ENCODE results near the gene STUM.

The STUM gene

DNA sequence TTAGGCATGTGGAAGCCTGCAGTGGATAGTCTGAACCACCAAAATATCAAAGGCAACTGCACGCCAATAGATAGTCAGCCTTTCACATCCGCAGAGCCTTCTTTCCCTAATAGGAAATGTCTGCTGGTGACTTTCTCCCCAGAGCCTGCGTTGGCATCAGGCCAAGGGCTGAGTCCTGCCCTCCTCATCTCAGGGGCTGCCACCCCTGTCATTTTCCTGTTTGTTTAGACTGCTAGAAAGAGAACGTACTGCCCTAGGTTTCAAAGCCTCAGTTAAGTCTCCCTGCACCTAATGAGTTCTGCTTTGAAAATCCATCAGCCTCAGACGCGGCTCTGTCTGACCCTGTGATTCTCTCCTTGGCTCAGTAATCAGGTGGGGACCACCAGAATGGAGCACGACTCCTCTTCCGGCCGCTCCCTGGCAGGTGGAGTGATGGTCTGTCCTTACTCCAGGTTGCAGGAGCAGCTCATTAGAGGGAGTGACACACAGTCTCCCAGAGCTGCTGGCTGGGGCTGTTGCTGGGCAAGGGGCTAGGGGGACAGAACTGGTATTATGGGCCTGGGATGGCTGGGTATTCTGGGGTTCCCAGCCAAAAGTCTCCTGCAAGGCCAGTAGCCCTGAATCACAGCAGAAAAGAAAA lies 27.3 kb downstream of the STUM start:
- no peaks in the 10 kb centered on the region for H3K36me3 ChIP-seq (ENCODE audit: insufficient read depth, low read length)
- peaks cover 8% of the 10 kb centered on the region; the same call in 1 of the 2 replicates for H3K4me1 ChIP-seq (ENCODE audit: insufficient read depth, low read length)
- H3K9ac ChIP-seq (ENCODE audit: low read depth, low read length): no peak overlapping the region
- no peaks in the 10 kb centered on the region for H3K9me3 ChIP-seq (ENCODE audit: control insufficient read depth, insufficient read depth, low read length)

DNA sequence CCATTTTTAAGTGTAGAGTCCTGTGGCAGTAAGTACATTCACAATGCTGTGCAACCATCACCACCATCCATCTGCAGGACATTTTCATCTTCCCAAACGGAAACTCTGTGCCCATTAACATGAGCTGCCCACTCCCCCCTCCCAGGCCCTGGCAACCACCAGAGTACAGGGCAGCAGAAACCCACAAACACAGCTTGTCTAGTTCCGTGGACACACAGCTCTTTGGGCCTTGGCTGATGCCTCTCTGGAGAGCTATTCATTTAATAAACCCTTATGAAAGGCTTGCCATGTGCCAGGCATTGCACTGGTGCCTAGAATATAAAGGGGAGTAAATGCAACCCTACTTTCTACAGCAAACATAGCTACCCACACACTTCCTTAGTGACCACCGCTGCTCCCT lies 28.0 kb downstream of the STUM start:
- Histone ChIP-seq H3K9me3 (ENCODE audit: control insufficient read depth, insufficient read depth, low read length) (no peaks in the 10 kb centered on the region), H3K9ac (ENCODE audit: low read depth, low read length) (no peak overlapping the region), H3K4me1 (ENCODE audit: insufficient read depth, low read length) (peaks cover 8% of the 10 kb centered on the region; the same call in 1 of the 2 replicates), H3K36me3 (ENCODE audit: insufficient read depth, low read length) (no peaks in the 10 kb centered on the region)

DNA sequence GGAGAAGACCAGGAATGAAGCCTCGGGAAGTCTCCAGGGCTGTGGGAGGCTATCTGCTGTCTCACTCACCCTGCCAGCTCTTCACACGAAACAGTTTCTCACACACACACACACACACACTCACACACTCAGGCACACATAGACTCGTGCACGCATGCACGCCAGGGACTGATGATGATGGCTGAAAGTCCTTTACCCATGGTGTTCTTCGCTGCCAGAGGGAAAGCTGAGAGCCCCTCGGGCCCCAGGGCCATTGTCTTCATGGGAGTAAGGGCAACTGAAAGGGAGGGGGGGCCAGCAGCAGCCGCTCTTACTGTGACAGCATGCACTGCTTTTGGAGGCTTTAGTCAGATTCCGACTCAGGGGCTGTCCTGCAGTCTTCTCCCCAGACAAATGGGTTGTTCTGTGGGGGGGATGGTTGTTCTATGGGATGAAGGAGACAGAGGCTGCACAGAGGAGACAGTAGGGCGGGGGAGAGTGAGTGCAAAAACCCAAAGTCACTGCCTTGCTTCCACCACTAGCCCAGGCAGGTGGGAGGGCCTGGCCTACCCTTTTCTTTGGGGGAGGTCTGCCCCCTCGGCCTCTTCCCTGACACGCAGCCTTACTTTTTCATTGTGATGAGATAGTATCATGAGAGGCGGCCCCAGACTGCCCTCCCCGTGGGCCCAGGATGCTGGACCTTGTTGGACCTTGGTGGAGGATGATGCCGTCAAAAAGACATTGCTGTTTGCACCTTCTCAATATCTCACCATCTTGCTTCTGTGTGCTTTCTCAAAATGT lies 29.0 kb downstream of the STUM start:
- Histone ChIP-seq H3K9me3 (ENCODE audit: control insufficient read depth, insufficient read depth, low read length) (no peaks in the 10 kb centered on the region), H3K9ac (ENCODE audit: low read depth, low read length) (no peak overlapping the region), H3K4me1 (ENCODE audit: insufficient read depth, low read length) (peaks cover 8% of the 10 kb centered on the region; the same call in 1 of the 2 replicates), H3K36me3 (ENCODE audit: insufficient read depth, low read length) (no peaks in the 10 kb centered on the region)

DNA sequence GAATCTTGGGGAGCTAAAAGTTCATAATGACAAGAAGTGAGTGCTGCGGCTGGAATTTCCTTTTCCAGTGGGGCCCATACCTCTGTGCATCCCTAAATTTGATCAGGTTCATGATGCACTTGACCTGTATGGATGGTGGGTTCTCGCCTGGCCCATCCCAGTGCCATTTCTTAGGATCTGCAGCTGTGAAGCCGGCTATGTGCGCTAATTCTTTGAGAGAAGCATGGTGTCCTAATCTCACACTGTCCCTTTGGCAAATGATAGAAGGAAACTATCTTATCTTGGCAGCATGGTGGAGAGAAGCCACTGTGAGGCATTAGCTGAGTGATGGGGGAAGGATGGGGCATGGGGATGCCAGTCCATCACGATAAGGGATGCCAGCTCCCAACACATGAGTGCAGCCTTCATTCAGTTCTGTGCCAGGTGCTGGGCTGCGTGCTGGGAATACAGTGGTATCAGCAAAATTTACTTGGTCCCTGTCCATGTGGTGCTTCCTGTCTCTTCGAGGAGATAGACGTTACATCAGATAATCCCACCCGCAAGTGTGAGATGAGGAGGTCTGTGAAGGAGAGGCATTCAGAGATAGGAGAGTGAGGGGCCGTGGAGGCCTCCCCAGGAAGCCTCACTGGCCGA lies 30.5 kb downstream of the STUM start:
- no peaks in the 10 kb centered on the region for H3K36me3 ChIP-seq (ENCODE audit: insufficient read depth, low read length)
- H3K9me3 ChIP-seq (ENCODE audit: control insufficient read depth, insufficient read depth, low read length): no peaks in the 10 kb centered on the region
- no peak overlapping the region for H3K9ac ChIP-seq (ENCODE audit: low read depth, low read length)
- H3K4me1 ChIP-seq (ENCODE audit: insufficient read depth, low read length): peaks cover 8% of the 10 kb centered on the region; the same call in 1 of the 2 replicates

DNA sequence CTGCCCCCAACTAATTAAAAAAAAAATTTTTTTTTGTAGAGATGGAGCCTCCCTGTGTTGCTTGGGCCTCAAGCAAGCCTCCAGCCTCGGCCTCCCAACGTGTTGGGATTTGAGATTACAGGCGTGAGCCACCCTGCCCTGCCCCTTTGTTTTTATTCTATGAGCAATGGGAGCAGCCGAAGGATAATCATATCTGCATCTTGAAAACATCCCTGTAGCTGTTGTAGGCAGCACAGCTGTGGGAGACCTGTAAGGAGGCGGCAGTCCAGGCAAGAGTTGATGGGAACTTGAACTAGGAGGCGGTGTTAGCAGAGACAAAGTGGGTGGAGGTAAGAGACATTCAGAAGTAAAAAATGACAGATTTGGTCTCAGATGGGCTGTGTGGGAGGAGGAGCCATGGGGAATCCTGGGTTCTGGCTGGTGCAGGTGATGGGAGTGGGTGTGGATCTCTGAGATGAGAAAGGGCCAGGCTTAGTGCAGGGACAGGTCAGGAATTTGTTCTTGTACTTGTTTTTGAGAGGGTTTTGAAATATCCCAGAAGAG lies 31.3 kb downstream of the STUM start:
- Histone ChIP-seq H3K36me3 (ENCODE audit: insufficient read depth, low read length) (no peaks in the 10 kb centered on the region), H3K9me3 (ENCODE audit: control insufficient read depth, insufficient read depth, low read length) (no peaks in the 10 kb centered on the region), H3K4me1 (ENCODE audit: insufficient read depth, low read length) (peaks cover 8% of the 10 kb centered on the region; the same call in 1 of the 2 replicates), H3K9ac (ENCODE audit: low read depth, low read length) (no peak overlapping the region)

DNA sequence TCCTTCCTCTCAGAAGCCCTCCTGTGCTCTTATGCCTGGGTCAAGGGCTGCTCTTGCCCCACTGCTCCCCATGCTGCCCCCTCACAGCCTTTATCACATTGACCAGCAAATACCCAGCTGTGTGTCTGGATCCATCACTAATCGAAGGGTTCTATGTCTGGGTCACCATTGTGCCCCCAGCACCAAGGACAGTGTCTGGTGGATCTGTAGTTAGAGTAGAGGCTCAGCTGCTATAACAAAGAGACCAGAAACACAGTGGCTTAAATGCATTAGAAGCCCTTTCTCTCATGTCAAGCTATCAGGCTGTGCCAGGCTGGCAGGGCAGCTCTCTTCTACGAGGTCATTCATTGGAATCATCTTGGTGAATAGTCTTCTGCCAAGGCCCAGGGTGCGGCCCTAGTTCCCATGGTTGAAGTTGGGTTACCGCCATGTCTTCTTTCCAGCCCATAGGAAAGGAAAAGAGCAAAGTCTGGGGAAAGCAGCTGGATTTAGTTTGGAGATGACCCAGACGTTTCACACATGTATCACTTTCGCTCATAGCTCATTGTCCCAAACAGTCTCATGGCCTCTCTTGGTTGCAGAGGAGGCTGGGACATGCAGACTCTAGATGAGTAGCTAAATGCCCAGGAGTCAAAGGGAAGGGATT lies 32.2 kb downstream of the STUM start:
- Histone ChIP-seq H3K9ac (ENCODE audit: low read depth, low read length) (no peak overlapping the region), H3K4me1 (ENCODE audit: insufficient read depth, low read length) (peaks cover 8% of the 10 kb centered on the region; the same call in 1 of the 2 replicates), H3K9me3 (ENCODE audit: control insufficient read depth, insufficient read depth, low read length) (no peaks in the 10 kb centered on the region), H3K36me3 (ENCODE audit: insufficient read depth, low read length) (no peaks in the 10 kb centered on the region)

DNA sequence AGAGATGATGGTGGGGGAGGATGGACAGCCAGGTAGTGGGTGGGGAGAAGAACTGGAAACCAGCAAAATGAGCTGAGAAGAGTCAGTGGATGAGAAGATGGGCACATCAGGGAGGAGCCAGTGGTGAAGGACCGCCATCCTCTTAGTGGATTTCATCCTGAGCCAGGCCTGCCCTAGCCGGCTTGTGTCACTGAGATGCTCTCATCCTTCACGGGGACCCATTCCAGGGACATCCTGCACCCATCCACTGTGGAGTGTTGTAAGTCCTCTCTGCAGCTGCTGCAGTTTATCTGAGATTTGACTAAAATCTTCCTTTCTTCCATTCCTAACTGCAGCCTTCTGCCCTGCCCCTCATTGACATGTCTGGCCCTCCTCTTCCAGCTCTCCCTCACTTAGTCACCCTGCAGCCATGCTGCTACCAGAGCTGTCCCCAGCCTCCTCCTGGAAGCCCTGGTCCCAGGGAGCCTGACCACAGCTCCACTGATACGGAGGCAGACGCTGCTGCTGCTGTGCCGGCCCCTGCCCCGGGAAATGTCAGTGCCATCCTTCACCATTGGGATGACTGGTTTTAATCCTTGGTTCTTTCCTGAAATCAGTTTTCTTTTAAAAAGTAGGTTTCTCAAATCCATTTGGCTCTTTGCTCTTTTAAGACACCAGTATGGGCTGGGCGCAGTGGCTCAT lies 33.2 kb downstream of the STUM start:
- Histone ChIP-seq H3K9me3 (ENCODE audit: control insufficient read depth, insufficient read depth, low read length) (no peaks in the 10 kb centered on the region), H3K9ac (ENCODE audit: low read depth, low read length) (no peak overlapping the region), H3K4me1 (ENCODE audit: insufficient read depth, low read length) (peaks cover 8% of the 10 kb centered on the region; the same call in 1 of the 2 replicates), H3K36me3 (ENCODE audit: insufficient read depth, low read length) (no peaks in the 10 kb centered on the region)

DNA sequence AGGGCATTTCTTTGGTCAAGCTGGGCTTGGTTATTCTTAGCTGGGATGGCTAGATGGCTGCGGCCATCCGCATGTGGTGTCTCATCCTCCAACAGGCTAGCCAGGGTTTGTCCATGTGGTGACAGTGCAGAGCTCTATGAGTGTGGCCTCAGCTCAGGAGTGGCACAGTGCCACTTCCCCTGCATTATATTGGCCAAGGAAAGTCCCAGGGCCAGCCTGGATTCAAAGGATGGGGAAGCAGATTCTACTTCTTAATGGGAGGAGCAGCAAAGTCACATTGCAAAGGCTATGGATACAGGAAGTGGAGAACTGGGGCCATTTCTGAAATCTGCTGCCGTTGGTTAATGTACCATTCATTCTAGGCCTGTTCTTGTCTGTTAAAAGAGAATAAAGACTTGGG lies 34.4 kb downstream of the STUM start:
- H3K9me3 ChIP-seq (ENCODE audit: control insufficient read depth, insufficient read depth, low read length): no peaks in the 10 kb centered on the region
- no peaks in the 10 kb centered on the region for H3K36me3 ChIP-seq (ENCODE audit: insufficient read depth, low read length)
- H3K4me1 ChIP-seq (ENCODE audit: insufficient read depth, low read length): no peaks in the 10 kb centered on the region; the same call in 1 of the 2 replicates
- no peak overlapping the region for H3K9ac ChIP-seq (ENCODE audit: low read depth, low read length)

DNA sequence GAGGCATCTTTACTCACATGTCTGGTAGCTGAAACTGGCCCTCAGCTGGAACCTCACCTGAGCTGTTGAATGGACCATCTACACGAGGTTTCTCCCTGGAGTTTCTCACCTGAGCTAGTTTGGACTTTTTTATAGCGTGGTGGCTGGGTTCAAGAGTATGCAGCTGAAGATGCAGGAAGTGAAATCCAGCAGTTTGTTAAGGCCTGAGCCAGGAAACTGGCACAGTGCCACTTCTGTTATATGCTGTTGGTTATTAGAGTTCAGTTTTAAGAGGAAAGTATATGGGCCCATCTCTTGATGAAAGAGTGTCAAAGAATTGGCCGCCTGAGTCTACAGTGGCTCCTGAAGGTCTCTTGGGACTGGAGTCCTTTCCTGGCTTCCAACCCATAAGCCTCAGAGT lies 35.6 kb downstream of the STUM start:
- Histone ChIP-seq H3K36me3 (ENCODE audit: insufficient read depth, low read length) (no peaks in the 10 kb centered on the region), H3K9ac (ENCODE audit: low read depth, low read length) (no peak overlapping the region), H3K9me3 (ENCODE audit: control insufficient read depth, insufficient read depth, low read length) (no peaks in the 10 kb centered on the region), H3K4me1 (ENCODE audit: insufficient read depth, low read length) (no peaks in the 10 kb centered on the region)

DNA sequence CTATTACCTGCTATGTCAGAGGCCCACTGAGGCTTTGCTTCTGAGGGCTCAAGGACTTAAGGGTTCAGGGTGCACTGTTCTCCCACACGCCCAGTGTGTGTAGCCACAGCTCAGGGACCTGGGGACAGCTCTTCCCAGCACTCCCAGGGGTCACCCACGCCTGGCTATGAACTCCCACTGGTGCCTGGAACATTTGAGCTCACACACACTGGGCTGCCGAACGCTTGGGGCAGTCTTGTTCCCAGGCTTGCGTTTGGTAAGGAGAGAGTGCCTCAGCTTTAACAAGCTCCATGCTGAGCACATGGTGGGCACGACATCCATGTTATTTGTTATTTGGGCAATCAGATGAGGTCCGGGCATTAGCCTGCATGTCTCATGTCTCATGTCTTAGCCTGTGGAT lies 37.6 kb downstream of the STUM start:
- H3K9me3 ChIP-seq (ENCODE audit: control insufficient read depth, insufficient read depth, low read length): no peaks in the 10 kb centered on the region
- H3K9ac ChIP-seq (ENCODE audit: low read depth, low read length): no peak overlapping the region
- H3K36me3 ChIP-seq (ENCODE audit: insufficient read depth, low read length): no peaks in the 10 kb centered on the region
- H3K4me1 ChIP-seq (ENCODE audit: insufficient read depth, low read length): peaks cover 3% of the 10 kb centered on the region; the same call in 1 of the 2 replicates

DNA sequence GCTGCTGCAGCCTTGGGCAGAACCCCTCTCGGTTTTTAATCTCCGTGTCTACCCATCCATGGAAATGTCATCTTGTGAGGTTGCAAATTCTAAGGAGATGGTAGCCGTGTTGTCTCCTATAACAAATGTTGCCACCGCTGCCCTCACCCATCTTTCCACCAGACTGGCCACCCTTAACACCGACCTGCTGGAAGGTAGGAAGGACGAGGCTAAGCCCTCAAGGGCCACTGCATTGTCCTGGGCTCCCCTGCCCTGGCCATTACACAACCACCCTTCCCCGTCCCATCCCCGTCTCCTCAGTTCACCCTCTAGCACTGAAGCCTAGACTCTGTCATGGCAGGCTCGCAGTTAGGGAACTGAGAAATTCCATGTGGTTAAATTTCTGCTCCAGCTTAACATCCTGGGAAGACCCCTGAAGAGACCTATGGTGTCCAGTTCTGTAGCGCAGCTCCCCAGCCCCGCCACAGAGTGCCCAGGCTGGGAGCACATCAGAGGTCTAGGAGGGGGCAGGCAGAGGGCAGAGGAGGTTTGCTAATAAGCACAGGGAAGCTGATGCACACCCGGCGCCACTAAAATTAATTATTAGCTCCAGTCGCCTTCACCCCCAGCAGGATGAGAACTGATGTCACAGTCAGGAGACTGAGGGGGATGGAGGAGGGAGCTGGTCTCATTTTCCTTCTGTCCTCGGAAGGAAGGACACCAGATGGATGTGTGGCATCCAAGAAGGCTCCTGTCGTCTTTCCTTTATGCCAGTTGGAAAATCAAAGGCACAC lies 38.3 kb downstream of the STUM start:
- no peaks in the 10 kb centered on the region for H3K36me3 ChIP-seq (ENCODE audit: insufficient read depth, low read length)
- no peak overlapping the region for H3K9ac ChIP-seq (ENCODE audit: low read depth, low read length)
- no peaks in the 10 kb centered on the region for H3K9me3 ChIP-seq (ENCODE audit: control insufficient read depth, insufficient read depth, low read length)
- peaks cover 3% of the 10 kb centered on the region; the same call in 1 of the 2 replicates for H3K4me1 ChIP-seq (ENCODE audit: insufficient read depth, low read length)

DNA sequence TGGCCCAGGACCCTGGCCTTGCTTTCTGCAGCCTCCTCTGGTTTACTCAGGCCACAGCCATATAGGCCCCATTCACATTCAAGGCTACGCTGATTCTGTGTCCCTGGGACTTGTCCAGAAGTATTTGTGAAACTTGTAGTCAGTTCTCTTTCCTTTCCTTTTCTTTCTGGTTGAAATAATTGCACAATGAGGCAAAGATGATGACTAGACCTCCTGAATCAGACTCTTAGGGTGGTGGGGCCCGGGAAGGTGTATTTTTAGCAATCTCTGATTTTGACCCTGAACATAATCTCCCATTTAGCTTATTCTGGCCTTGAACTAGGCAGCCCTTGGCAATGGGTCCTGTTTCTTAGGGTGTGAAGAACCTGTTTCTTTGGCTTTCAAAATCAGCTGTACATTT lies 39.9 kb downstream of the STUM start:
- peaks cover 3% of the 10 kb centered on the region; the same call in 1 of the 2 replicates for H3K4me1 ChIP-seq (ENCODE audit: insufficient read depth, low read length)
- H3K9me3 ChIP-seq (ENCODE audit: control insufficient read depth, insufficient read depth, low read length): no peaks in the 10 kb centered on the region
- H3K36me3 ChIP-seq (ENCODE audit: insufficient read depth, low read length): no peaks in the 10 kb centered on the region
- no peak overlapping the region for H3K9ac ChIP-seq (ENCODE audit: low read depth, low read length)

DNA sequence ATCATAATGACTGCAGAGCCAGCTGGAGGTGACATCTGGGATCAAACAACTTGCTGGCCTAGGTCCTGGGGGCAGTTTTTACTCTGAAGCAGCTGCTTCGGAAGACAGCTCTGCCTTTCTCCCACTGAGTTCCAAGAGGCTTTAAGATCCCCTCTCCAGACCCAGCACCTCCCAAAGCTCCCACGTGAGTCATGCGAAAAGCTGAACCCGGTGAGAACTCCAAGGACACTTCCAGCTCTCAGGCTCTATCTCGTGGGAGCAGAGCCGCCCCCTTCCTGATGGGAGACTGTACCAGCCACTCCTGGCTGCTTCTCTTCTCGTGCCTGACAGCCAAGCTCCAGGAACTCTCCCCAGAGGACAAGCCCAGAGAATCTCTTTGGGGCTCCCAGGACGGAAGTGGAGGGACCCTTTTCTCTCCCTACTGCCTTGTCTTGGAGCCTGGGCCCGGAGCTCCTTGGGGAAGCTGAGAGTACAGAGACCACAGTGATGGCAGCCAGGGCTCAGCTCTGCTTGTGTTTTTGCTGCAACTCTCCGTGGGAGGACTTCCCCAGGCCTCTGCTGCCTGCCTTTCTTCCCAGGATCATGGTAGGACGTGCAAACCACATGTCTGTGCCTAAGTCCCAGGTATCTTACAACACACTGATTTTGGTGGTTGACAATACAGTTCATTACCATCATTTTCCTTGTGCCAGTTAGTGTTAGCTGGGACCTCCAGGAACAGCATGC lies 40.6 kb downstream of the STUM start:
- H3K4me1 ChIP-seq (ENCODE audit: insufficient read depth, low read length): peaks cover 3% of the 10 kb centered on the region; the same call in 1 of the 2 replicates
- H3K9ac ChIP-seq (ENCODE audit: low read depth, low read length): no peak overlapping the region
- no peaks in the 10 kb centered on the region for H3K9me3 ChIP-seq (ENCODE audit: control insufficient read depth, insufficient read depth, low read length)

More for the DNA sequence above, 40.6 kb downstream of the STUM start:
- no peaks in the 10 kb centered on the region for H3K36me3 ChIP-seq (ENCODE audit: insufficient read depth, low read length)
